B cell (primary cell): ENCODE measurements around the gene FHIT. TPM values are rescaled to one million over a fixed set of nuclear protein-coding genes. Genes with fewer than 3 reads are reported as not detected.

Experiments
- ATAC-seq: fragments of 200-7000 bp; cut with Tn5 transposase; one replicate; pipeline ENCODE4 v1.10.0; 2021; ENCODE audit warnings: low read depth, mild to moderate bottlenecking, moderate number of reproducible peaks, moderate library complexity
- CTCF ChIA-PET: fragments of 350-600 bp; sonication (Branson Sonifier 250); formaldehyde crosslinking; loops from one replicate; lab custom pipeline; 2021; ENCODE audit warnings: antibody characterized with exemption, inconsistent platforms; lab: Charles Lee
- POLR2A ChIA-PET: fragments of 350-600 bp; sonication (Branson Sonifier 250); formaldehyde crosslinking; loops from one replicate; lab custom pipeline; 2021; ENCODE audit warnings: antibody characterized with exemption; lab: Charles Lee
- DNase-seq: peaks from one replicate; pipeline ENCODE4 v3.0.0; 2013
- H2AFZ ChIP-seq: 2 replicates; pipeline ENCODE4 v1.6.1; 2012; ENCODE audit warnings: mild to moderate bottlenecking, low read depth, low read length; ENCODE audit not compliant: insufficient read depth, poor library complexity, severe bottlenecking
- H3K27ac ChIP-seq, 2 donors: 1 replicate in 1 of 2; 2 replicates in 1 of 2; pipeline ENCODE4 v1.5.1; 2012 to 2013; ENCODE audit warnings: low read length in 2 of 2, mild to moderate bottlenecking in 2 of 2, moderate library complexity in 1 of 2
- H3K27me3 ChIP-seq, 4 experiments: fragments of 200-600 bp in 1 of 4; sonication (generic) in 1 of 4; replicated peaks in 1 of 4; 1 replicate in 2 of 4; 2 replicates in 2 of 4; pipeline versions ENCODE4 v1.6.1 to v1.7.0; 2013 to 2016; ENCODE audit warnings: low read length in 3 of 4, mild to moderate bottlenecking in 2 of 4, mixed read lengths in 1 of 4, moderate library complexity in 1 of 4; ENCODE audit not compliant: insufficient read depth in 4 of 4, control insufficient read depth in 3 of 4; ENCODE audit errors: control extremely low read depth in 1 of 4
- H3K36me3 ChIP-seq, 2 experiments: replicated peaks in 1 of 2; 1 replicate in 1 of 2; 2 replicates in 1 of 2; pipeline versions ENCODE4 v1.6.1 to v1.7.1; 2013; ENCODE audit warnings: low read length in 1 of 2; ENCODE audit not compliant: insufficient read depth in 2 of 2, control insufficient read depth in 1 of 2; ENCODE audit errors: control extremely low read depth in 1 of 2, extremely low read depth in 1 of 2
- H3K4me1 ChIP-seq, 2 donors: fragments of 200-600 bp in 1 of 2; sonication (generic) in 1 of 2; 1 replicate in 1 of 2; 2 replicates in 1 of 2; pipeline versions ENCODE4 v1.5.1 to v1.6.1; 2013 to 2017; ENCODE audit warnings: low read length in 2 of 2; ENCODE audit not compliant: control insufficient read depth in 2 of 2, insufficient read depth in 2 of 2
- H3K4me2 ChIP-seq: replicated peaks from 2 replicates; pipeline ENCODE3; 2012; ENCODE audit warnings: mild to moderate bottlenecking, low read depth, low read length; ENCODE audit not compliant: poor library complexity, severe bottlenecking
- H3K4me3 ChIP-seq, 5 experiments: fragments of 200-600 bp in 1 of 5; sonication (generic) in 1 of 5; 1 replicate in 3 of 5; 2 replicates in 2 of 5; pipeline versions ENCODE4 v1.5.1 to v1.7.0; 2011 to 2016; ENCODE audit warnings: low read length in 4 of 5, mild to moderate bottlenecking in 4 of 5, low read depth in 2 of 5, control low read depth in 1 of 5, moderate library complexity in 1 of 5; ENCODE audit not compliant: insufficient read depth in 1 of 5; ENCODE audit errors: control extremely low read depth in 1 of 5, extremely low read depth in 1 of 5
- H3K79me2 ChIP-seq: fragments of 200-600 bp; sonication (generic); one replicate; pipeline ENCODE4 v1.6.0; 2016; ENCODE audit warnings: low read length; ENCODE audit not compliant: control insufficient read depth, insufficient read depth
- H3K9ac ChIP-seq: fragments of 200-600 bp; sonication (generic); 2 replicates; pipeline ENCODE4 v1.6.1; 2017; ENCODE audit warnings: mild to moderate bottlenecking, low read length, moderate library complexity
- H3K9me3 ChIP-seq, 3 donors: one replicate each; pipeline versions ENCODE4 v1.6.1 to v1.7.1; 2013; ENCODE audit warnings: low read length in 2 of 3; ENCODE audit not compliant: control insufficient read depth in 2 of 3, insufficient read depth in 1 of 3; ENCODE audit errors: control extremely low read depth in 1 of 3
- H4K20me1 ChIP-seq: 2 replicates; pipeline ENCODE4 v1.6.0; 2012; ENCODE audit warnings: mild to moderate bottlenecking, low read length; ENCODE audit not compliant: insufficient read depth, control insufficient read depth, poor library complexity, severe bottlenecking
- H3K27ac Mint-ChIP-seq: one replicate; pipeline ENCODE4 v1.8.0; 2021; ENCODE audit warnings: mixed read lengths
- H3K27me3 Mint-ChIP-seq: one replicate; pipeline ENCODE4 v1.8.0; 2021; ENCODE audit warnings: mixed read lengths
- H3K4me1 Mint-ChIP-seq: one replicate; pipeline ENCODE4 v1.8.0; 2021; ENCODE audit warnings: mixed read lengths
- H3K4me3 Mint-ChIP-seq: one replicate; pipeline ENCODE4 v1.8.0; 2021; ENCODE audit warnings: mixed read lengths
- H3K9me3 Mint-ChIP-seq: one replicate; pipeline ENCODE4 v1.8.0; 2022; ENCODE audit warnings: mixed read lengths; ENCODE audit not compliant: insufficient read depth
- EZH2 ChIP-seq: IDR thresholded peaks from 2 replicates; pipeline ENCODE4 v1.6.1; 2012; ENCODE audit warnings: borderline replicate concordance, low read depth, mild to moderate bottlenecking, moderate library complexity, low read length; ENCODE audit not compliant: insufficient read depth, poor library complexity, severe bottlenecking
- WGBS: methylation state at CpG from one replicate; pipeline ENCODE4 v1.1.5; 2013; ENCODE audit warnings: missing lambda C conversion rate; ENCODE audit not compliant: insufficient coverage; 5-methylcytosine and 5-hydroxymethylcytosine counted together
- intact Hi-C: fragments of 100-400 bp; cut with micrococcal nuclease; formaldehyde crosslinking; loops from one replicate; pipeline ENCODE4 v1.10.0; 2022
- polyA plus RNA-seq: library from polyadenylated mRNA; depleted of rRNA; stranded (reverse); fragments of >200 nt; gene quantifications from 2 replicates; pipeline ENCODE4 v1.2.3, GENCODE V29; 2012
- total RNA-seq, 2 donors: library from RNA; stranded (reverse); fragments of 120-200 nt in 1 of 2; gene quantifications; 1 replicate in 1 of 2; 2 replicates in 1 of 2; pipeline versions ENCODE4 v1.2.3 to v1.2.4, GENCODE V29; 2013 to 2022
- TF ChIP-seq, protein P1 (sequence below): fragments of 200-600 bp; IDR thresholded peaks from one replicate; pipeline ENCODE4 v1.8.0; 2022; ENCODE audit warnings: antibody characterized with exemption, mild to moderate bottlenecking

The FHIT gene
- total and polyA plus RNA-seq, 2 donors (not counting 1 experiment from before 2014, with no cell fraction given) = 1.7 to 7.8 TPM

DNA sequence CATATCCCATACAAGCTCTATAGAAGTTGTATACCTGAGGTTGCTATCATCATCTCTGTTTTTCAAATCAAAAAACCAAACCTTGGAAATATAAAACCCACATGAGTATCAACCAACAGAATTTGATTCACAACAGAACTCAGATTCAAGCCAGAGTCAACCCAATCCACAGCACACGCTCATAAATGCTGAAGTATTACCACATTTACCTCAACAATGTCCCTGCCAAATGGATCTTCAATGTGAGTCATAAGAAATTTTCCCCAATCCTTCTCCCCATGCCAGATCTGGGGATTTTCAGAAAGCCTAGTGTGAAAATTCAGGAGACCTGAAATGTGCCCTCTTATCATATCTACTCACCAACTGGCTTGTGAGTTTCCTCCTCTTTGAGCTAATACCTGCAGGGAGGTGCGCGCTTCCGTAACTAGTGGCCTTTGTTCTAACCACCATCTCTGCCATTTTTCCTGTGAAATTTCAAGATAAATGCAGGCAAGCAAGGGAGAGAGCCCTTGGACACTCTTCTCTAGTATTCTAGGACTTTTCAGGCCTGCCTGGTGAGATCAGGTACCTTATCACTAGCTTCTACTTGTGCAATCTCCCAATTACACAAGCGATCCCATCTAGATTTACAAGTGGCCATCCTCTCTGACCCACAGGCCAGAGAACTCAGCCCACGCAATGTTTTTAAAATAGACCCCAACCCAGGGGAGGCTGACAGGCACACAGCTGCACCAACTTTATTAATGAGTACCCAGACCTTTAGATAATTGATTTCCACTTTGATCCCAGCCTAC is 1124.5 kb downstream of the FHIT start:
- no peaks in the 10 kb centered on the region for H3K36me3 ChIP-seq
- CTCF ChIA-PET = no interaction called here
- no peak for TF ChIP-seq EZH2
- TF ChIP-seq, protein P1, sequence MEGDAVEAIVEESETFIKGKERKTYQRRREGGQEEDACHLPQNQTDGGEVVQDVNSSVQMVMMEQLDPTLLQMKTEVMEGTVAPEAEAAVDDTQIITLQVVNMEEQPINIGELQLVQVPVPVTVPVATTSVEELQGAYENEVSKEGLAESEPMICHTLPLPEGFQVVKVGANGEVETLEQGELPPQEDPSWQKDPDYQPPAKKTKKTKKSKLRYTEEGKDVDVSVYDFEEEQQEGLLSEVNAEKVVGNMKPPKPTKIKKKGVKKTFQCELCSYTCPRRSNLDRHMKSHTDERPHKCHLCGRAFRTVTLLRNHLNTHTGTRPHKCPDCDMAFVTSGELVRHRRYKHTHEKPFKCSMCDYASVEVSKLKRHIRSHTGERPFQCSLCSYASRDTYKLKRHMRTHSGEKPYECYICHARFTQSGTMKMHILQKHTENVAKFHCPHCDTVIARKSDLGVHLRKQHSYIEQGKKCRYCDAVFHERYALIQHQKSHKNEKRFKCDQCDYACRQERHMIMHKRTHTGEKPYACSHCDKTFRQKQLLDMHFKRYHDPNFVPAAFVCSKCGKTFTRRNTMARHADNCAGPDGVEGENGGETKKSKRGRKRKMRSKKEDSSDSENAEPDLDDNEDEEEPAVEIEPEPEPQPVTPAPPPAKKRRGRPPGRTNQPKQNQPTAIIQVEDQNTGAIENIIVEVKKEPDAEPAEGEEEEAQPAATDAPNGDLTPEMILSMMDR = no peak
- no peaks in the 10 kb centered on the region for H3K79me2 ChIP-seq
- no peak overlapping the region for H3K9ac ChIP-seq
- H4K20me1 ChIP-seq = no peaks in the 10 kb centered on the region
- WGBS = 100% methylated on average over 5 of the region's 6 CpGs
- H3K27me3 Mint-ChIP-seq = no peaks in the 10 kb centered on the region
- no peaks in the 10 kb centered on the region for H3K4me1 Mint-ChIP-seq
- no peaks in the 10 kb centered on the region for H3K27me3 ChIP-seq
- no peak overlapping the region for H3K4me2 ChIP-seq
- DNase-seq (no peak), ATAC-seq (no peak)
- H3K9me3 Mint-ChIP-seq = no peaks in the 10 kb centered on the region
- no peak overlapping the region for H3K27ac ChIP-seq
- intact Hi-C loops = no loop called here
- POLR2A ChIA-PET = no interaction called here
- H3K9me3 ChIP-seq = no peaks in the 10 kb centered on the region
- no peak overlapping the region for H3K4me3 Mint-ChIP-seq
- H3K4me1 ChIP-seq = no peaks in the 10 kb centered on the region
- H3K4me3 ChIP-seq = no peak overlapping the region
- H3K27ac Mint-ChIP-seq = no peak overlapping the region
- H2AFZ ChIP-seq = no peak overlapping the region

DNA sequence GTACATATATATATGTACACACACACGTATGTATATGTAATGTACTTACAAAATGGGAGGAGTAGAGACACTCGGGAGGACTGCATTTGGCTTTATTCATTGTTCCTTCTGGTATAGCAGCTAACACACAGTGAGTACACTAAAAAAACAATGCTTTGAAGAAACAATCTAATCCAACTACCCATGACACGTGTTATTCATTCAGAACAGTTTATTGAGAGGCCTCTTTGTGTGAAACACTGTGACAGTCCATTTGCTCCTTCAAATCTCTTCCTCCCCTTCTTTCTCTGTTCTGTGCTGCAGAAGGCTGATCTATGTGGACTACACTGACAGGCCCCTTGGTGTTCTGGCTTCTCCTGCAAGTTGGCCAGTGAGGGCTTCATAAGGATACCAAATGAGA is 1125.6 kb downstream of the FHIT start:
- intact Hi-C loops = no loop called here
- DNase-seq (no peak), ATAC-seq (no peak)
- ChIA-PET POLR2A (no interaction called here), CTCF (no interaction called here)
- Mint-ChIP-seq H3K4me3 (no peak overlapping the region), H3K27ac (no peak overlapping the region), H3K27me3 (no peaks in the 10 kb centered on the region), H3K4me1 (no peaks in the 10 kb centered on the region), H3K9me3 (no peaks in the 10 kb centered on the region)
- Histone ChIP-seq H3K4me2 (no peak overlapping the region), H3K9me3 (no peaks in the 10 kb centered on the region), H3K9ac (no peak overlapping the region), H3K4me1 (no peaks in the 10 kb centered on the region), H3K27me3 (no peaks in the 10 kb centered on the region), H3K79me2 (no peaks in the 10 kb centered on the region), H4K20me1 (no peaks in the 10 kb centered on the region), H3K4me3 (no peak overlapping the region), H3K36me3 (no peaks in the 10 kb centered on the region), H2AFZ (no peak overlapping the region), H3K27ac (no peak overlapping the region)
- TF ChIP-seq, protein P1 = no peak
- no peak for TF ChIP-seq EZH2
- WGBS = no CpG with 5 or more reads among the region's 3 CpGs
